HG03442 (cell line): ENCODE data around the gene LINC00632.

Experiments
- ATAC-seq: cut with Tn5 transposase; IDR thresholded peaks from one replicate; pipeline ENCODE4 v1.9.1; 2021; ENCODE audit warnings: mild to moderate bottlenecking, moderate library complexity; ENCODE audit not compliant: unreplicated experiment

Gene LINC00632

GRCh38 chrX:140764401-140764919 is 54.9 kb downstream of the LINC00632 start:
- no peak for ATAC-seq

GRCh38 chrX:140765043-140765784 is 55.7 kb downstream of the LINC00632 start:
- ATAC-seq, result no peak

- ATAC-seq, result no peak
Observed at GRCh38 chrX:140766024-140766611, 56.6 kb downstream of the LINC00632 start.

GRCh38 chrX:140767646-140768045 is 58.1 kb downstream of the LINC00632 start:
- no peak for ATAC-seq

- no peak for ATAC-seq
Observed at GRCh38 chrX:140775211-140775610, 65.7 kb downstream of the LINC00632 start.

GRCh38 chrX:140776320-140776719 is 66.8 kb downstream of the LINC00632 start:
- ATAC-seq, result no peak

- no peak for ATAC-seq
Observed at GRCh38 chrX:140794642-140795041, 85.1 kb downstream of the LINC00632 start.

- no peak for ATAC-seq
Observed at GRCh38 chrX:140799216-140799615, 89.7 kb downstream of the LINC00632 start.

- ATAC-seq, result no peak
Observed at GRCh38 chrX:140804292-140804691, 94.7 kb downstream of the LINC00632 start.

GRCh38 chrX:140815868-140816267 is 106.3 kb downstream of the LINC00632 start:
- ATAC-seq, result no peak

- no peak for ATAC-seq
Observed at GRCh38 chrX:140817943-140818342, 108.4 kb downstream of the LINC00632 start.

- ATAC-seq, result no peak
Observed at GRCh38 chrX:140821280-140821679, 111.7 kb downstream of the LINC00632 start.

GRCh38 chrX:140822184-140822583 is 112.6 kb downstream of the LINC00632 start:
- no peak for ATAC-seq

- ATAC-seq, result no peak
Observed at GRCh38 chrX:140822861-140823260, 113.3 kb downstream of the LINC00632 start.

- no peak for ATAC-seq
Observed at GRCh38 chrX:140836874-140837273, 127.3 kb downstream of the LINC00632 start.
